H1 (cell line): ENCODE measurements around the gene POLR3H. TPM values are rescaled to one million over a fixed set of nuclear protein-coding genes. Genes with fewer than 3 reads are reported as not detected.
A peak's percentile ranks its signal among the peaks of the same experiment; 100 is the strongest.

Experiments used
- ASH2L ChIP-seq: fragments of 200-600, 300-600 bp; sonication (generic); IDR thresholded peaks from one replicate; pipeline ENCODE4 v1.7.1; 2017; ENCODE audit warnings: low read length
- ATF3 ChIP-seq: IDR thresholded peaks from 2 replicates; pipeline ENCODE4 v1.6.1; 2011; ENCODE audit warnings: low read depth, mild to moderate bottlenecking, low read length; ENCODE audit not compliant: insufficient read depth
- BACH1 ChIP-seq: IDR thresholded peaks from 2 replicates; pipeline ENCODE4 v1.6.1; 2012; ENCODE audit warnings: low read length, improper control_type of control experiment
- BRCA1 ChIP-seq: IDR thresholded peaks from 2 replicates; pipeline ENCODE4 v1.6.1; 2012; ENCODE audit warnings: low read depth, low read length, improper control_type of control experiment
- CTCF ChIP-seq, 3 experiments: IDR thresholded peaks; 1 replicate in 2 of 3; 2 replicates in 1 of 3; pipeline versions ENCODE4 v1.5.1 to v1.6.1; 2011; ENCODE audit warnings: low read length in 3 of 3, mild to moderate bottlenecking in 3 of 3, inconsistent platforms in 2 of 3, low read depth in 1 of 3, moderate library complexity in 1 of 3; ENCODE audit not compliant: insufficient read depth in 1 of 3; ENCODE audit errors: control extremely low read depth in 1 of 3
- EZH2 ChIP-seq: fragments of 200-600 bp; sonication (generic); IDR thresholded peaks from 2 replicates; pipeline ENCODE4 v1.7.1; 2012; ENCODE audit warnings: low read depth, mild to moderate bottlenecking, moderate library complexity, low read length, inconsistent platforms; ENCODE audit not compliant: severe bottlenecking
- HDAC2 ChIP-seq, 2 experiments: fragments of 300-600 bp in 1 of 2; sonication (generic) in 1 of 2; IDR thresholded peaks; 2 replicates each; pipeline ENCODE4 v1.6.1; 2011 to 2012; ENCODE audit warnings: low read depth in 2 of 2, low read length in 2 of 2, mild to moderate bottlenecking in 2 of 2, moderate library complexity in 2 of 2, borderline replicate concordance in 1 of 2, inconsistent platforms in 1 of 2
- KDM1A ChIP-seq: fragments of 200-600, 300-600 bp; sonication (generic); IDR thresholded peaks from 2 replicates; pipeline ENCODE4 v1.7.1; 2016; ENCODE audit warnings: mild to moderate bottlenecking, low read length, borderline replicate concordance
- KDM5A ChIP-seq: fragments of 200-600 bp; IDR thresholded peaks from 2 replicates; pipeline ENCODE4 v1.7.1; 2012; ENCODE audit warnings: mild to moderate bottlenecking, low read length, inconsistent platforms, mixed read lengths
- NANOG ChIP-seq: IDR thresholded peaks from 2 replicates; pipeline ENCODE4 v1.6.1; 2011; ENCODE audit warnings: low read length, low read depth, mild to moderate bottlenecking, inconsistent platforms; ENCODE audit not compliant: insufficient read depth, poor library complexity, severe bottlenecking
- PHF8 ChIP-seq: fragments of 200-600 bp; sonication (generic); conservative IDR thresholded peaks from 2 replicates; pipeline ENCODE4 v1.7.1; 2012; ENCODE audit warnings: low read depth, mild to moderate bottlenecking, inconsistent platforms, low read length, moderate library complexity
- POLR2A ChIP-seq, 2 experiments: IDR thresholded peaks; 1 replicate in 1 of 2; 2 replicates in 1 of 2; pipeline ENCODE4 v1.6.1; 2011; ENCODE audit warnings: low read depth in 2 of 2, low read length in 2 of 2, mild to moderate bottlenecking in 2 of 2; ENCODE audit errors: control extremely low read depth in 1 of 2
- POLR2AphosphoS5 ChIP-seq: IDR thresholded peaks from 2 replicates; pipeline ENCODE4 v1.6.1; 2011; ENCODE audit warnings: low read depth, low read length
- RBBP5 ChIP-seq: IDR thresholded peaks from 2 replicates; pipeline ENCODE4 v1.7.1; 2012; ENCODE audit warnings: low read depth, mild to moderate bottlenecking, inconsistent platforms, low read length, moderate library complexity, borderline replicate concordance
- SIX5 ChIP-seq: IDR thresholded peaks from 2 replicates; pipeline ENCODE4 v1.6.1; 2011; ENCODE audit warnings: mild to moderate bottlenecking, low read depth, low read length
- SP2 ChIP-seq: IDR thresholded peaks from 2 replicates; pipeline ENCODE4 v1.6.1; 2012; ENCODE audit warnings: mild to moderate bottlenecking, low read length, inconsistent platforms
- SP4 ChIP-seq: IDR thresholded peaks from 2 replicates; pipeline ENCODE4 v1.6.1; 2012; ENCODE audit warnings: low read length, inconsistent platforms
- TBP ChIP-seq: IDR thresholded peaks from 2 replicates; pipeline ENCODE4 v1.6.1; 2011; ENCODE audit warnings: low read depth, low read length, improper control_type of control experiment
- ZNF274 ChIP-seq: IDR thresholded peaks from 2 replicates; pipeline ENCODE4 v1.7.0; 2012; ENCODE audit warnings: low read length, borderline replicate concordance; ENCODE audit errors: extremely low read depth
- polyA plus RNA-seq, 7 experiments: library from polyadenylated mRNA; depleted of rRNA in 3 of 7; stranded (reverse) in 5 of 7; unstranded in 2 of 7; fragments of >200 nt in 5 of 7; fragments of 200-250 nt in 2 of 7; gene quantifications; 1 replicate in 5 of 7; 2 replicates in 1 of 7; 4 replicates in 1 of 7; pipeline versions ENCODE4 v1.2.1 to v1.2.3, GENCODE V29; 2011 to 2013; ENCODE audit warnings: missing spikeins in 2 of 7, mixed read lengths in 2 of 7
- total RNA-seq: library from RNA; stranded (reverse); fragmentation: NEBNext Ultra II Directional; extraction: Animal tissue kit (Norgen Biotek cat#: 25700); gene quantifications from 2 replicates; pipeline ENCODE4 v1.2.1, GENCODE V29; 2021
- TF ChIP-seq, protein P1 (sequence below): IDR thresholded peaks from 2 replicates; pipeline ENCODE4 v1.6.1; 2012; ENCODE audit warnings: inconsistent platforms

The POLR3H gene
- total and polyA plus RNA-seq, 2 of the 8 experiments (the other 6 are each of a cell fraction or from before 2014, with no cell fraction given), result 29.7 to 39.2 TPM

GRCh38 chr22:41589391-41590241 lies 45.3 kb upstream of the POLR3H start, which contains the start of gene PMM1 (continued):
- no peak for TF ChIP-seq KDM5A
- TF ChIP-seq POLR2AphosphoS5, result peak; percentile 87
- TF ChIP-seq HDAC2 (IDR thresholded peaks at IDR 0.05; ENCODE audit: borderline replicate concordance in 1 of 2, low read depth in 2 of 2, low read length in 2 of 2), result peak in 1 of 2 experiments; percentile 46; a peak in 1 of 4 replicates
- TF ChIP-seq ZNF274, result no peak
- TF ChIP-seq SIX5, result no peak
- TF ChIP-seq NANOG, result peak; percentile 45
- peak; percentile 37 for TF ChIP-seq ASH2L
- no peak for TF ChIP-seq BRCA1
- TF ChIP-seq, protein P1, sequence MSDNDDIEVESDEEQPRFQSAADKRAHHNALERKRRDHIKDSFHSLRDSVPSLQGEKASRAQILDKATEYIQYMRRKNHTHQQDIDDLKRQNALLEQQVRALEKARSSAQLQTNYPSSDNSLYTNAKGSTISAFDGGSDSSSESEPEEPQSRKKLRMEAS, result 0 out of 2 replicates have a peak, but pooled peaks have one; percentile 5
- peak; percentile 42 for TF ChIP-seq TBP
- TF ChIP-seq KDM1A, result no peak
- no peak for TF ChIP-seq EZH2
- no peak for TF ChIP-seq ATF3
- peak in 1 of 3 experiments; percentile 16; a peak in 1 of 4 replicates for TF ChIP-seq CTCF (IDR thresholded peaks at IDR 0.05; ENCODE audit: control extremely low read depth in 1 of 3, insufficient read depth in 1 of 3, low read depth in 1 of 3, low read length in 3 of 3)
- peak; percentile 75; the same call in 1 of the 2 replicates for TF ChIP-seq SP4
- no peak for TF ChIP-seq BACH1
- TF ChIP-seq RBBP5, result no peak; the same call in 1 of the 2 replicates
- TF ChIP-seq POLR2A (IDR thresholded peaks at IDR 0.05; ENCODE audit: control extremely low read depth in 1 of 2, low read depth in 2 of 2, low read length in 2 of 2), result peak in 1 of 2 experiments; percentile 55; a peak in 2 of 3 replicates
- no peak for TF ChIP-seq SP2
- peak; percentile 58 for TF ChIP-seq PHF8
- TF ChIP-seq, all 59 proteins: peak for 21
